GM21786 (cell line): Measurements from ENCODE around the gene CPA5.

Experiments
- ATAC-seq: cut with Tn5 transposase; IDR thresholded peaks from one replicate; pipeline ENCODE4 v1.9.1; 2021; ENCODE audit not compliant: unreplicated experiment

Gene CPA5

GRCh38 chr7:130332259-130333053 is 12.2 kb upstream of the CPA5 start:
- ATAC-seq, result no peak

- ATAC-seq, result no peak
Measured at GRCh38 chr7:130333832-130334231, 10.8 kb upstream of the CPA5 start.

- no peak for ATAC-seq
Measured at GRCh38 chr7:130334274-130334673, 10.3 kb upstream of the CPA5 start.

- ATAC-seq, result no peak
Measured at GRCh38 chr7:130337410-130337971, 7.1 kb upstream of the CPA5 start.

- ATAC-seq, result no peak
Measured at GRCh38 chr7:130338233-130338632, 6.4 kb upstream of the CPA5 start.

GRCh38 chr7:130341882-130342281 is 2.7 kb upstream of the CPA5 start:
- ATAC-seq, result no peak

- no peak for ATAC-seq
Measured at GRCh38 chr7:130342701-130343380, 1.8 kb upstream of the CPA5 start.

- no peak for ATAC-seq
Measured at GRCh38 chr7:130345136-130345535, 520 bp downstream of the CPA5 start.

- ATAC-seq, result no peak
Measured at GRCh38 chr7:130345725-130346124, 1.1 kb downstream of the CPA5 start.

- no peak for ATAC-seq
Measured at GRCh38 chr7:130346177-130346905, 1.7 kb downstream of the CPA5 start.

- ATAC-seq, result no peak
Measured at GRCh38 chr7:130346941-130347340, 2.3 kb downstream of the CPA5 start.

GRCh38 chr7:130349911-130350782 is 5.5 kb downstream of the CPA5 start:
- no peak for ATAC-seq

GRCh38 chr7:130350945-130351790 is 6.6 kb downstream of the CPA5 start:
- peak; percentile 63 for ATAC-seq

- ATAC-seq, result no peak
Measured at GRCh38 chr7:130351791-130352090, 7.1 kb downstream of the CPA5 start.

GRCh38 chr7:130352194-130353074 is 7.8 kb downstream of the CPA5 start:
- ATAC-seq, result no peak

- no peak for ATAC-seq
Measured at GRCh38 chr7:130353196-130353595, 8.6 kb downstream of the CPA5 start.

GRCh38 chr7:130356121-130356875 is 11.7 kb downstream of the CPA5 start:
- ATAC-seq, result no peak
